GM21786 (cell line): ENCODE results near the gene ZCCHC8.

Source experiments
- ATAC-seq: cut with Tn5 transposase; IDR thresholded peaks from one replicate; pipeline ENCODE4 v1.9.1; 2021; ENCODE audit not compliant: unreplicated experiment

Gene ZCCHC8

DNA sequence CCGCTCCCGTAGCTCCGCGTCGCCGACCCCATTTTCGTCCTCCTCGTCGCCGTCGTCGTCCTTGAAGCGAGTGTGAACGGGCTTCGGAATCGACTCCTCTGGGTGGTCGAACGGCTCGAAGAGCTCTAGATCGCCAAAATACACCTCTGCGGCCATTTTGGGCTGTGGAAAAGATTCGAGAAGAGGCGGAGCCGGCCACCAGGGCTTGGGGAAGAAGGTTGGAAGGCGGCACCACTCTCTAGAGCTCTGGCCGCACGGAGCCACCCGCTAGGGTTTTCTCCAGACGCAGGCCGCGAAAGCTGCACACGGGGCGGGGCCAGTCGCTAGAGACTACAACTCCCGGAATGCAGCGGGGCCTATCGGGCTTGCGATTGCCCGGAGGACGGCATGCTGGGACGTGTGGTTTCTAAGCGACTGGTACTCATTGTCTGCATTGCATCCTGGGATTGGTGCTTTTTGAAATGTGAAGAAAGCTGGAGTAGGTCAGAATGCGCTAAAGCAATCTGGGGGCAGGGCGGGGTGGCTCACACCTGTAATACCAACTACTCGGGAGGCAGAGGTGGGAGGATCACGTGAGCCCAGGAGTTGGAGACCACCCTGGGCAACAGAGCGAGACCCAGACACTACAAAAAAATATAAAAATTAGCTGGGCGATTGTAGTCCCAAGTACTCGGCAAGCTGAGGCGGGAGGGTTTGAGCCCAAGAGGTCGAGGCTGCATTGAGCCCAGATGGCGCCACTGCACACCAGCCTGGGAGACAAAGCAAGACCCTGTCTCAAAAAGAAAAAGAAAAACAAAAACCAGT, at the start of gene ZCCHC8:
TSS of gene ZCCHC8 (minus strand) at position 248 of the 804 bp plus-strand sequence. CDS start at position 156, 92 bp downstream.
- peak; percentile 92 for ATAC-seq

DNA sequence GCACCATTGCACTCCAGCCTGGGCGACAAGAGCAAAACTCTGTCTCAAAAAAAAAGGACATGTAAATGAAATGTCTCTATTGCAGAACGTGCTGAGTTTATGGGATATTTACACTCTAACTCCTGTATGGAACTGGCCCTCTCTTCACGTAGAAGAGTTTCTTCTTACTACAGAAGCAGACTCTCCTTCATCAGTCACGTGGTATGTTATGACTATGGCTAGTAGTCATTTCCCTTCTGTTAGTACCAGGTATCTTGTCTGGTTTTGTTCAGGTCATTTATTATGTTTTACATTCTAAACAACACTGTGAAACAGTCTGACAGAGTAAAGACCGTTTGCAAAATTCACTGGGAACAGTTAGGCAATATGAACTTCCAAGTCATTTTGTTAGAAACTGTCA, 46.6 kb upstream of the ZCCHC8 start:
- ATAC-seq: no peak

DNA sequence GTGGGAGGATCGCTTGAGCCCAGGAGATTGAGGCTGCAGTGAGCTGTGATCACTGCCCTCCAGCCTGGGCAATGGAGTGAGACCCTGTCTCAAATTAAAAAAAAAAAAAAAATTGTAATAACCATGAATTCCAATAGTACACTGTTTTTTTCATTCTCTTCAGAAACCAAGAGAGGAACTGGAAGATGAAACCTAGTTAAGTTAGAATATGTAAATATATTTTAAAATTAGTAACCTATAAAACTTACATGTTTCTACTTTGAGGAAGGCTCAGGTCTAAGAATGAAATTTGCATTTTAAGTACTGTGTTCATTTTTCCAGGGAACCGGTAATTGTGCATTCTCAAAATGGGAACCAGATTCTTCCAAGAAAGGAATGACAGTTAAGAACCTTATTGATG, 45.1 kb upstream of the ZCCHC8 start:
- peak; percentile 53 for ATAC-seq

DNA sequence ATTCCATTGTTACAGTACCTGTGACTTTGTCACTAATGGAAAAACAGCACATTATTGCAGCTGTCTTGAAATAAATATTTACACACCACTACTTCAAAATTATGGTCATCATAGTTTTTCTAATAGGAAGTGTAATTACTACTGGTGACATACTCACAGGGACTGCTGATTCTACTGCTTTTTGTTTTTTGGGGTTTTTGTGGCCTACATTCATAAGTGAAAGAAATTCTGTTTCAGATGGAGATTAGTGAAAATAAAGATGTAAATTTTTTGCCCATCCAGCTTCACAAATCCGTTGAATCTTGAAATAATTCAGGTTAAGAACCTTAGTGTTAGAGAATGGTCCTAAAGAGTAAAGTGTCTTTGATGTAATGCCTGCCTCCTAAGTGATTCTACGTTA, 43.8 kb upstream of the ZCCHC8 start:
- peak; percentile 50 for ATAC-seq

DNA sequence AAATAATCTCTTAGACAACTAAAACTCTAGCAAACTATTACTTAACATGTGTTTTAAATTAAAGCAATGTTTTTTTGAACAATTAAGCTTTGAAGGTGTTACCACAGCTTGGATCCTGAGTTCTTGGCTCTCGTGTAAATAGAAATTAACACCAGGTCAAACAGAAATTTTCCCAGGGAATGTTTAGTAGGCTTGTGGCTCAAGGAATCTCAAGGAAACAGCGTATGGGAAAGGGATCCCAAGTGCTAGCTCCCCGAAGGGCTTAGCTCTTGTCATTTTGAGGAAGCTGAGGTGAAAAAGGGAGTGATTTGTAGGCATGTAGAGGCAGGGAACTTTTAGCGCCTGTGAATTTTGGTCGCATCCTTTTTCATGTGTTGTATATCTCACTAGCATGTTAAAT, 37.8 kb upstream of the ZCCHC8 start:
- ATAC-seq: no peak

DNA sequence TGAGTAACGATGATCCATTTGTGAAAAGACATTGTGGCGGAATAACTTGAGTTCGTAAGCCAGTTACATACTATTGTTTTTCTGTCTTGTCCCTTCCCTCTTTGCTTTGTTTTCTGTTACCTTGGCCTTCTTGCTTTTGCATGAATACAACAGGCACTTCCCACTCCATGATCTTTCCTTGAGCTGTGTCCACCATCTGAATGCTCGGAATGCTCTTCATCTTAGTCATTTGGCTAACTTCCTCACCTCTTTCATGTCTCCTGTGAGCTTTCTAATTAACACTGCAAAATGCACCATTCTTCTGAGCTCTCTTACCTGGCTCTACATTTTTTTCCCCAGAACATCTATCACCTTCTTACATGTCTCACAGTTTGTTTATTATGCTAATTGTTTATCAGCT, 36.3 kb upstream of the ZCCHC8 start:
- ATAC-seq: no peak

DNA sequence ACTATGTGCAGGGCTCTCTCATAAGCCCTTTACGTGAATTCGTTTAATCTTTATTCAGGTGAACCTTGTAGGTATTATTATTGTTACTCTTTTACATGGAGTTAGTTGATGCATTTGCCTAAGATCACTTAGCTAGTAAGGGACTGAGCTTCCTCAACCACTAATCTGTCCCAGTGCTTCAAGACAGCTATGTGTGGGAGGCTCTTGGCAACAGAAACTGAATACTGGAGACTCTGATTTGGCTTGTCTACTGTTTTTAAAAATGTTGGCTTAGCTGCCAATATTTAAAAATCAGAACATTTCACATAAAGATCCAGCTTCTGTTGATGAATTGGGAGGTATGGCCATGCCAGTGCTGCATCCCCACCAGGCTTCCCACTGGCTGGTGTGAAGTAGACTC, 33.1 kb upstream of the ZCCHC8 start:
- no peak for ATAC-seq

DNA sequence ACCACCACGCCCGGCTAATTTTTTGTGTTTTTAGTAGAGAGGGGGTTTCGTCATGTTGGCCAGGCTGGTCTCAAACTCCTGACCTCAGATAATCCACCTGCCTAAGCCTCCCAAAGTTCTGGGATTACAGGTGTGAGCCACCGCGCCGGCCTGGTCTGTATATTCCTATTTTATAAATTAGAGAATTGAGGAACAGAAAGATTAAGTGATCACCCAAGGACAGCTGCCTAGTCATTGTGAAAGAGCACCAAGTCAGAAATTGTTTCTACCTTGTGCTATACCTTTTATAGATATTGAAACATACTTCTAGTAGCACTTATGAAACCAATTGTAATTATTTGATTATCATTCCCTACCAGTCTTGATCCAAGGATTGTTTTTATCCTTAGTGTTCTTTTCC, 28.3 kb upstream of the ZCCHC8 start:
- no peak for ATAC-seq

DNA sequence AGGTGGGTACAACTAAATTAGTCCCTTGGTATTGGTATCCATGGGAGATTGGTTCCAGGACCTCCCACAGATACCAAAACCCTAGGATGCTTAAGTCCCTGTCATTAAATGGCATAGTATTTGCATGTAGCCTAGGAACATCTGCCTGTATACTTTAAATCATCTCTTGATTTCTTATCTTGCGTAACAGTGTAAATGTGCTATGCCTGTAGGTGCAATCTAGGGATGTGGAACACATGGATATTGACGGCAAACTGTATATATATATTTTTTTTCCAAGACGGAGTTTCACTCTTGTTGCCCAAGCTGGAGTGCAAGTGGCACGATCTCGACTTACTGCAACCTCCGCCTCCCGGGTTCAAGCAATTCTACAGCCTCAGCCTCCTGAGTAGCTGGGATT, 27.9 kb upstream of the ZCCHC8 start:
- no peak for ATAC-seq

DNA sequence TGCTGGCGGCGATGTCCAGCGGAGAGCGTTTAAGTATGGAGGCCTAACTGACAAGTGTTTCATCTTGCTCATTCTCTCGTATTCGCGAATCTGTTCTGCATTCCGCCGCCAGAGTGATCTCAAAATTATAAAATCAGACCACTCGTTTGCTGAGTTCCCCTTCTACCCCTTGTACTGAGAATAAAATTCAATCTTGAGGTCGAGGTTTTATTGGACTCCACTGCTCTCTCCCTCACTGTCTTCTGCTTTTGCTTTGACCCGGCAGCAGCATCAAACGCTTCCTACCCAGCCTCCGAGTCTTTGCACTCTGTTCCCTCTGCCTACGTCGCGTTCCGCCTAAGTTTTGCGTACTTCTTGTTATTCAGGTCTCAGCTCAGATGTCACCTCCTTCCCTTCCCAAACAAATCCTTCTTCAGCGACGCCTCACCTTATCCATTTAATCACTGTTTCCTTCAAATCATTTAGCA, 26.8 kb upstream of the ZCCHC8 start:
- no peak for ATAC-seq

DNA sequence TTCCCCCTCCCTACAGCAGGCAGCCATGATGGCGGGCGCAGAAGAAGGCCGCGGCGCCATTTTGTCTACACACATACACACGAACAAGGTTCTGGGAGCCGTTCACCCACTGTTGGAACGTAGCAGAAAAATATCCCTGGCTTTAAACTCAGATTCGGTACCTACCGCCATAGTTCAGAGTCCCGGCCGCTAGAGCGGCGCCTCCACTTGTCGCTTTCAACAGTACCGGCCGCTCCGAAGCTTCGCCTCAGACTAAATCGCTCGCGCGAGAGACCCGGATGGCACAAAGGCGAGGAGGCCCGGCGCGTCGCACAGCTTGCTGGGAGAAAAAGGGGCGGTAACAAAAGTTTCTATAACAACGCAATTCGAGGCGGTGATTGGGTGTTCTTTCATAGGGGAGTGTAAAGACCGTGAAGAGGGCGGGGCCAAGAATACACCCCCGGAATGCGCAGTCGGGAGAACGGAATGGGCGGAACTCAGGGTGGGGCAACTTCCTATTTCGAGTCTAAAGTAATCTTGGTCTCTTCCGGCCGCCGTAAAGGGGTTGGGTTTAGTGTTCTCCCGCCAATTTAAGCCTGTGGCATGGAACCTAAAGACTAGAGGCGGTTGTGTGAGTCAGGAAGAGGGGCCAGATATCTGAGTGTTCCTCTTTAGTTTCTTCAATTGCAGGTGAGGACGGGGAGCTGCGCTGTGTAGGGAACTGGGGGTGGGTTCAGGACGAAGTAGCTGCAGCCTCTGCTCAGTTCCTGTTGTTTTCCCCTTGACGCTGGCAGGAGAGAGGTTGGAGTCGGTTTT, 26.1 kb upstream of the ZCCHC8 start, which contains the start of the genes KNTC1 and RSRC2:
TSS of gene KNTC1 (plus strand) at position 567 of the 795 bp plus-strand sequence. CDS start 2,815 bp downstream, outside the sequence.
TSS of gene RSRC2 (minus strand) at position 254 of the 795 bp plus-strand sequence. CDS start at position 171, 83 bp downstream.
- ATAC-seq: peak; percentile 87

DNA sequence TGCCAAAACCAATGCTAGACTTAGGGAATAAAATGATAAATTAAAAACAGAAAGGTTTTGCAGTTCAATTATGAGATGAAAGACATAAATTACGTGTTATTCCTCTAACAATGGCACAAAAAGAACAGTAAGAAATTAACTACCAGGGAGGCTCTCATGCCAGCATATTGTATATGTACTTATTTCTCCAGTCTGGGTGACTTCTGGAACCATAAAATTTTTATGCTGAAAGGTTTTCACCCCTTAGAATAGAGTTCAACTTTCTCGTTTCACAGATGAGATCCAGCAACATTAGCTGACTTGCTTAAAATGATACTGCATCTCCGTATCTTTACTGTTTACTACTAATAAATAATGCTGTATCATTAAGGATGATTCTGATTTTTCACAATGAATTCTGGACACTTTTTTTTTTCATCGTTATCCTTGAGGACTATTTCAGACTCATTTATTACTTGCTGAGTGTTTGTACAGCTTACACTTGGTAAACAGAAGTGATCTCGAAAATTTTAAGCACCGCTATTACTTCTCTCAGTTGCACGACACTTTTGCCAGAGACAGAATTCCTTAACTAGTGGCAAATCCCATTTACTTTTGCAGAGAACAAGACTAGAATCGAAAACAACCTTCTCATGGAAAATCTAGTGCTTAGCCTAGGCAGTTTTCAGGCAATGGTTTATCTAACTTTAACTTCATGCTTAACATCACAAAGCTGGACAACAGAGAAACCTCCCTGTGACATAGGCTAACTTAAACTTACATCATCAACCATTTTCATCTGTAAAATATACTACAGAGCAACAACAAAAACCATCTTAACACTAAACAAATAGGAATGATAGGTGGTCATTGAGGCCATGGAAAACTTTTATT, 23.4 kb upstream of the ZCCHC8 start:
- ATAC-seq: no peak

DNA sequence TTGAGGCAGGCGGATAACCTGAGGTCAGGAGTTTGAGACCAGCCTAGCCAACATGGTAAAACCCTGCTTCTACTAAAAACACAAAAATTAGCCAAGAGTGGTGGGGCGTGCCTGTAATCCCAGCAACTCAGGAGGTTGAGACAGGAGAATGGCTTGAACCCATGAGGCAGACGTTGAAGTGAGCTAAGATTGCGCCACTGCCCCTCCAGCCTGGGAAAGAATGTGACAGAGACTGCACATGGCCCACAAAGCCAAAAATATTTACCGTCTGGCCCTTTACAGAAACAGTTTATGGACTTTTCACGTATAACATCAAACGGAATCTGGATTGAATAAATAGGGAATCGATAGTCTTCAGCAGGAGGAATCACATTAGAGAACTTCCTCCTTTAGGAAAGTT, 22.5 kb upstream of the ZCCHC8 start:
- no peak for ATAC-seq

DNA sequence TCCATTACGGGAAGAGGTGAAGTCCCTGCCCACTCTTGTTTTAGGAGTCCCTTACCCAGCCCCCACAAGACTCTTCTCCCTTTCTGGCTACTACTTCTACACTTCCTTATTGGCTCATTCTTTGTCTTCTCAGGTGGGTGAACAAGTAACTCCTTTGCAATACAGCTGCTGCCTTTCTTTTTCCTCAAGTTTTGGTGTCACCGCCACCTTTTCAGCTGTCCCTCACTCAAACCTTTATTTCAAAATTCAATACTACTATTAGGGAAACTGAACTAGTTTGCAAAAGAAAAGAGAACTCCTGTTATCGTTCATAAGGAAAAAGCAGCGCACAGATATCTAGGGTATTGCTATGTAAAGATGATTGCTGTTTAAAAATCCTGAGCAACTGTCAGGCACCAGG, 19.9 kb upstream of the ZCCHC8 start:
- ATAC-seq: no peak

DNA sequence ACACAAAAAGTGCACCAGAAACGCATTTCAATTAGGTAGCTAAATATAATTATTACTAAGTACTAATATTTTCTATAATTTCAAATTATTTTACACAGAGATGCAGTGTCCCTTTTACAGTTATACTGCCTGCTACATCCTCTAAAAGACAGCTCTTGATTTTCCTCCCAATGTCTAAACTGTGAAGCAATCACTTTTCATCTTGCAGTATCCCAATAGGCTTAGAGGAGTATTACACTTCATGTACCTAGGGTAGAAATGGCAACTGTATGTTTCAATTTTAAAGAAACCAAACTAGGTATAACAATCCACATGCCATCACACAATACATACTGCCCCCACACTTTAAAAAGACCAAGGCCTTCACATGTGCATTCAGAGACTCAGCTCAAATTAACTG, 18.7 kb upstream of the ZCCHC8 start:
- no peak for ATAC-seq

DNA sequence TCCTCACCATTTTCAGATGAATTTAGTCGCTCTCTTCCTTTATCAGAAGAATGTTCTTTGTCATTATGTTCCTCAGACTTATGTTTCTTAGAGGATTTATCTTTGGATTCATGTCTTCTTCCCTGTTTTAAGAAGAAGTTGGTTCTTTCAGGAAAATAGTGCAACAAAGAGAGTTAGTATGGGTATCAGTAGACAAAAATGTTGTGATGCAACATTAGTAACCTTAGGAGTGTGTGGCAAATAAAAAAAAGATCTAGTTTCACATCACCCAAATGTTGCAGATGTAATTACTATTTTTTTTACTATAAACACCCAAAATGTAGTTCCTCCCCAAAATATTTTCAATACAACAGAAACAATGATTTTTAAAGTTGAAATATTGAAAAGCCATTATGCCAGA, 18.2 kb upstream of the ZCCHC8 start:
- no peak for ATAC-seq

DNA sequence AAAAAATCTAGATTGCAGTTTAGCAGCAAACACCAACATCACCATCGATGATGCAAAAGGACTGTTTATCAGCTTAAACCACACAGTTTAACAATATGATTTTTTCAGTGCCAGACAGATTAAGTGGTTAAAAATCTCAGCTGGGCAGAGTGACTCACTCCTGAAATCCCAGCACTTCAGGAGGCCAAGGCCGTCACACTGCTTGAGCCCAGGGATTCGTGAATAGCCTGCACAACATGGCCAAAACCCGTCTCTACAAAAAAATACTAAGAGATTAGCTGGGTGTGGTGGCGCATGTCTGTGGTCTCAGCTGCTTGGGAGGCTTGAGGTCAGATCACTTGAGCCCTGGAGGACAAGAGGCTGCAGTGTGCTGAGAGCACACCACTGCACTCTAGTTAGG, 17.1 kb upstream of the ZCCHC8 start:
- no peak for ATAC-seq

DNA sequence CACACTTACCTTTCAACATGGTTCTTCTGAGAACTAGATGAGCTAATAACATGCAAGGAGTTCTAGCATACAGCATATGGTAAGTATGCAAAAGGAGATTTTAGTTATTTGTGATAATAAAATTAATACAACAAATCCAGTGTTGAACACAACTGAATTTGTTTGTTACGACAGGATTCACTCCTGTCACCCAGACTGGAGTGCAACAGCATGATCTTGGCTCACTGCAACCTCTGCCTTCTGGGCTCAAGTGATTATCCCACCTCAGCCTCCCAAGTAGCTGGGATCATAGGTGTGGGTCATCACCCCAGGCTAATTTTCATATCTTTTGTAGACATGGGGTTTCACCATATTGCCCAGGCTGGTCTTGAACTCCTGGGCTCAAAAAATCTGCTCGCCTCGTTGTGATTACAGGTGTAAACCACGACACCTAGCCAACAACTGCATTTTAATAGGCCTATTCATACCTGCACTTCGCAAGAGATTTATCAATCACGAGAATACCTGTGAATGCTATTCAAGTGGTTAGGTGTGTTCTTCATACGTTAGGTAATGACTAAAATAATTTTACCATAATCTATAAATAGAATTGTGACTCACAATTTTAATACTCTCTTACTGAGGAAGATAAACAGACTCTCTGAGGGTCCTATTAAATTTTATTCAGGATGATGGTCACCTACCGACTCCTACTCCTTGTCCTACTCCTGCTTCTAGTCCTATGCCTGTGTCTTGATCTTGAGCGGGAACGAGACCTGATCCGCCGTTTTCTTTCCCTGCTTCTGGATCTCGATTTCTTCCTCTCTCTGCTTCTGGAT, 16.0 kb upstream of the ZCCHC8 start:
- ATAC-seq: no peak

DNA sequence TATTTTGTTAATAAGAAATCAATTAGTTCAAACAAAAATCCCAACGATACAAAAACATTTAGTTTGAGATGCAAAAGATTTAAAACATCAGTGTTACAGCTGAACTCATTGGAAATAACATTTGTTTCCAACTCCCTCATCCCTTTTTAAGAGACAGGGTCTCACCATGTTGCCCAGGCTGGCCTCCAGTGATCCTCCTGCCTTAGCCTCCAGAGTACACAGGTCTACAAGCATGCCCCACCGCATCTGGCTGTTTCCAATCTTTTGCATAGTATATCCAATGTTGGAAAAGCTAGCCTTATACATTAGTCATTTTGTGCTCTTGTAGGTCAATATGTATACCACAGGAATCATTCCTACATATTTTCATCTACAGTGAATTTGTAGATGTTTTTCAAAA, 14.5 kb upstream of the ZCCHC8 start:
- ATAC-seq: no peak

DNA sequence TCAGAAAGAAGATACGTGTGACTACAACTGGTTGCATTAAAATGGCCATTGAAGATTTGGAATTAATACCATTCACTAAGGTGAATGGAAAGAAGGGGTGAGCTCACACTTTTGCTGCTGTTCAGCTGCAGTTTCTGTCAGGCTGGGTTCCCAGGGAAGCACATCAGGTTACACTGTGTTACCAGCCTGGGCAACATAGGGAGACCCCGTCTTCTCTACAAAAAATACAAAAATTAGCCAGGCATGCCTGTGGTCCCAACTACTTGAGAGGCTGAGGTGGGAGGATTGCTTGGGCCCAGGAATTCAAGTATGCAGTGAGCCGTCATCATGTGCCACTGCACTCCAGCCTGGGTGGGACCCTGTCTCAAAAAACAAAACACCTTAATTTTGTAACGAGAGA, 12.9 kb upstream of the ZCCHC8 start:
- ATAC-seq: no peak
